GM23338 (cell line): ENCODE data around the gene PYGB. TPM values are rescaled to one million over a fixed set of nuclear protein-coding genes. Genes with fewer than 3 reads are reported as not detected.

Source experiments
- ATAC-seq: fragments of 200-7000 bp; cut with Tn5 transposase; 3 replicates; pipeline ENCODE4 v1.9.1; 2020
- DNase-seq: peaks from one replicate; pipeline ENCODE4 v3.0.0-alpha.2; 2015; ENCODE audit warnings: low spot score
- H2AFZ ChIP-seq: fragments of 200-600 bp; sonication (generic); 2 replicates; pipeline ENCODE4 v1.8.0; 2016; ENCODE audit warnings: antibody characterized with exemption, mild to moderate bottlenecking, moderate library complexity
- H3F3A ChIP-seq: fragments of 200-600 bp; sonication (generic); replicated peaks from 2 replicates; pipeline ENCODE4 v1.8.0; 2017; ENCODE audit warnings: antibody characterized with exemption, mixed run types, low read depth
- H3K27ac ChIP-seq: fragments of 200-600 bp; sonication (generic); 2 replicates; pipeline ENCODE4 v1.6.1; 2016; ENCODE audit warnings: low read depth
- H3K27me3 ChIP-seq: fragments of 200-600 bp; sonication (generic); 2 replicates; pipeline ENCODE4 v1.8.0; 2016; ENCODE audit warnings: mild to moderate bottlenecking, mixed run types, moderate library complexity; ENCODE audit not compliant: insufficient read depth
- H3K36me3 ChIP-seq: fragments of 200-600 bp; sonication (generic); 2 replicates; pipeline ENCODE4 v1.8.0; 2016; ENCODE audit warnings: mild to moderate bottlenecking; ENCODE audit not compliant: insufficient read depth
- H3K4me1 ChIP-seq: fragments of 200-600 bp; sonication (generic); 2 replicates; pipeline ENCODE4 v1.8.0; 2016; ENCODE audit warnings: mild to moderate bottlenecking, moderate library complexity; ENCODE audit not compliant: insufficient read depth
- H3K4me2 ChIP-seq: fragments of 200-600 bp; sonication (generic); 2 replicates; pipeline ENCODE4 v1.7.1; 2017; ENCODE audit warnings: mixed run types
- H3K4me3 ChIP-seq: fragments of 200-600 bp; sonication (generic); 2 replicates; pipeline ENCODE4 v1.6.1; 2016; ENCODE audit warnings: mixed run types
- H3K79me2 ChIP-seq: fragments of 200-600 bp; sonication (generic); replicated peaks from 2 replicates; pipeline ENCODE4 v1.8.0; 2017; ENCODE audit warnings: mild to moderate bottlenecking; ENCODE audit not compliant: insufficient read depth
- H3K9me2 ChIP-seq: fragments of 200-600 bp; sonication (generic); 2 replicates; pipeline ENCODE4 v1.8.0; 2017; ENCODE audit not compliant: insufficient read depth
- H4K20me1 ChIP-seq: fragments of 200-600 bp; sonication (generic); replicated peaks from 2 replicates; pipeline ENCODE4 v1.8.0; 2017; ENCODE audit warnings: mild to moderate bottlenecking; ENCODE audit not compliant: insufficient read depth
- H3K27ac Mint-ChIP-seq: 2 replicates; pipeline ENCODE4 v1.8.0; 2020; ENCODE audit warnings: inconsistent platforms, mild to moderate bottlenecking, moderate library complexity, mixed read lengths
- H3K27me3 Mint-ChIP-seq: 3 replicates; pipeline ENCODE4 v1.8.0; 2022; ENCODE audit warnings: low read depth, mild to moderate bottlenecking, moderate library complexity, mixed read lengths, inconsistent platforms; ENCODE audit not compliant: insufficient read depth, poor library complexity
- H3K36me3 Mint-ChIP-seq: 3 replicates; pipeline ENCODE4 v1.8.0; 2021; ENCODE audit warnings: low read depth, mild to moderate bottlenecking, inconsistent platforms, moderate library complexity, mixed read lengths
- H3K4me1 Mint-ChIP-seq: 3 replicates; pipeline ENCODE4 v1.8.0; 2020; ENCODE audit warnings: mild to moderate bottlenecking, inconsistent platforms, mixed read lengths
- H3K4me3 Mint-ChIP-seq: 3 replicates; pipeline ENCODE4 v1.8.0; 2021; ENCODE audit warnings: moderate library complexity, mild to moderate bottlenecking, inconsistent platforms, mixed read lengths
- H3K9me3 Mint-ChIP-seq: 3 replicates; pipeline ENCODE4 v1.8.0; 2020; ENCODE audit warnings: moderate library complexity, mild to moderate bottlenecking, inconsistent platforms, mixed read lengths
- CREB1 ChIP-seq: fragments of 250-450 bp; sonication (Bioruptor Pico); IDR thresholded peaks from 2 replicates; pipeline ENCODE4 v1.5.0; 2020; ENCODE audit warnings: low read depth, mild to moderate bottlenecking, moderate library complexity
- CTCF ChIP-seq, 2 experiments: fragments of 200-600 bp in 1 of 2; sonication (generic) in 1 of 2; conservative IDR thresholded peaks; 2 replicates each; pipeline versions ENCODE4 v1.5.1 to v1.6.1; 2016 to 2017; ENCODE audit warnings: antibody characterized with exemption in 2 of 2, low read depth in 2 of 2, mild to moderate bottlenecking in 2 of 2, moderate library complexity in 1 of 2
- ETS1 ChIP-seq: IDR thresholded peaks from 2 replicates; pipeline ENCODE4 v1.6.1; 2016; ENCODE audit warnings: antibody characterized with exemption
- EZH2 ChIP-seq: fragments of 200-600 bp; sonication (generic); IDR thresholded peaks from one replicate; pipeline ENCODE4 v1.8.0; 2017; ENCODE audit warnings: antibody characterized with exemption, mild to moderate bottlenecking, low read depth; ENCODE audit not compliant: unreplicated experiment
- EZH2phosphoT487 ChIP-seq: fragments of 200-600 bp; sonication (generic); IDR thresholded peaks from one replicate; pipeline ENCODE4 v1.8.1; 2018; ENCODE audit warnings: antibody characterized with exemption; ENCODE audit not compliant: unreplicated experiment
- JUNB ChIP-seq: IDR thresholded peaks from one replicate; pipeline ENCODE4 v1.6.1; 2016; ENCODE audit warnings: antibody characterized with exemption; ENCODE audit not compliant: unreplicated experiment
- NANOG ChIP-seq: IDR thresholded peaks from 2 replicates; pipeline ENCODE4 v1.6.1; 2016; ENCODE audit warnings: antibody characterized with exemption, borderline replicate concordance
- POLR2AphosphoS5 ChIP-seq: IDR thresholded peaks from 2 replicates; pipeline ENCODE4 v1.6.1; 2016; ENCODE audit warnings: antibody characterized with exemption, low read depth
- REST ChIP-seq: IDR thresholded peaks from one replicate; pipeline ENCODE4 v1.6.1; 2018; ENCODE audit warnings: antibody characterized with exemption; ENCODE audit not compliant: unreplicated experiment
- STAT1 ChIP-seq: IDR thresholded peaks from one replicate; pipeline ENCODE4 v1.6.1; 2016; ENCODE audit warnings: antibody characterized with exemption; ENCODE audit not compliant: unreplicated experiment
- ZNF114 ChIP-seq: fragments of 250-450 bp; sonication (Bioruptor Pico); IDR thresholded peaks from 2 replicates; pipeline ENCODE4 v1.5.0; 2020; ENCODE audit warnings: mild to moderate bottlenecking, moderate library complexity
- ZNF331 ChIP-seq: fragments of 250-450 bp; sonication (Bioruptor Pico); IDR thresholded peaks from 2 replicates; pipeline ENCODE4 v1.5.0; 2020; ENCODE audit warnings: low read depth, mild to moderate bottlenecking, moderate library complexity
- polyA plus RNA-seq: library from polyadenylated mRNA; unstranded; fragments of >200 nt; fragmentation: Nextera tagmentation; extraction: Ambion mirVana; gene quantifications from 2 replicates; pipeline ENCODE4 v1.2.1, GENCODE V29; 2016
- total RNA-seq: library from RNA; depleted of rRNA; stranded (reverse); fragments of >200 nt; shearing (Covaris generic); gene quantifications from 2 replicates; pipeline ENCODE4 v1.2.3, GENCODE V29; 2014
- TF ChIP-seq, protein P1 (sequence below): fragments of 250-450 bp; sonication (Bioruptor Pico); IDR thresholded peaks from 2 replicates; pipeline ENCODE4 v1.5.0; 2020; ENCODE audit warnings: mild to moderate bottlenecking, moderate library complexity

Gene PYGB
- total and polyA plus RNA-seq, 2 experiments from 2014 or later, result 15.6 to 64.0 TPM

- H3K36me3 Mint-ChIP-seq, result peaks cover 47% of the 10 kb centered on the region
- no peak overlapping the region for H3K4me3 ChIP-seq
- peaks cover 10% of the 10 kb centered on the region for H3K27me3 Mint-ChIP-seq
- TF ChIP-seq CREB1 (CRISPR knock-in tag) (no peak), NANOG (no peak), ETS1 (no peak), STAT1 (no peak), EZH2phosphoT487 (no peak), ZNF331 (CRISPR knock-in tag) (no peak), JUNB (no peak), REST (no peak), CTCF (conservative IDR thresholded peaks at IDR 0.05; ENCODE audit: low read depth in 2 of 2) (no peak), POLR2AphosphoS5 (no peak), ZNF114 (CRISPR knock-in tag) (no peak), EZH2 (no peak)
- TF ChIP-seq, protein P1, sequence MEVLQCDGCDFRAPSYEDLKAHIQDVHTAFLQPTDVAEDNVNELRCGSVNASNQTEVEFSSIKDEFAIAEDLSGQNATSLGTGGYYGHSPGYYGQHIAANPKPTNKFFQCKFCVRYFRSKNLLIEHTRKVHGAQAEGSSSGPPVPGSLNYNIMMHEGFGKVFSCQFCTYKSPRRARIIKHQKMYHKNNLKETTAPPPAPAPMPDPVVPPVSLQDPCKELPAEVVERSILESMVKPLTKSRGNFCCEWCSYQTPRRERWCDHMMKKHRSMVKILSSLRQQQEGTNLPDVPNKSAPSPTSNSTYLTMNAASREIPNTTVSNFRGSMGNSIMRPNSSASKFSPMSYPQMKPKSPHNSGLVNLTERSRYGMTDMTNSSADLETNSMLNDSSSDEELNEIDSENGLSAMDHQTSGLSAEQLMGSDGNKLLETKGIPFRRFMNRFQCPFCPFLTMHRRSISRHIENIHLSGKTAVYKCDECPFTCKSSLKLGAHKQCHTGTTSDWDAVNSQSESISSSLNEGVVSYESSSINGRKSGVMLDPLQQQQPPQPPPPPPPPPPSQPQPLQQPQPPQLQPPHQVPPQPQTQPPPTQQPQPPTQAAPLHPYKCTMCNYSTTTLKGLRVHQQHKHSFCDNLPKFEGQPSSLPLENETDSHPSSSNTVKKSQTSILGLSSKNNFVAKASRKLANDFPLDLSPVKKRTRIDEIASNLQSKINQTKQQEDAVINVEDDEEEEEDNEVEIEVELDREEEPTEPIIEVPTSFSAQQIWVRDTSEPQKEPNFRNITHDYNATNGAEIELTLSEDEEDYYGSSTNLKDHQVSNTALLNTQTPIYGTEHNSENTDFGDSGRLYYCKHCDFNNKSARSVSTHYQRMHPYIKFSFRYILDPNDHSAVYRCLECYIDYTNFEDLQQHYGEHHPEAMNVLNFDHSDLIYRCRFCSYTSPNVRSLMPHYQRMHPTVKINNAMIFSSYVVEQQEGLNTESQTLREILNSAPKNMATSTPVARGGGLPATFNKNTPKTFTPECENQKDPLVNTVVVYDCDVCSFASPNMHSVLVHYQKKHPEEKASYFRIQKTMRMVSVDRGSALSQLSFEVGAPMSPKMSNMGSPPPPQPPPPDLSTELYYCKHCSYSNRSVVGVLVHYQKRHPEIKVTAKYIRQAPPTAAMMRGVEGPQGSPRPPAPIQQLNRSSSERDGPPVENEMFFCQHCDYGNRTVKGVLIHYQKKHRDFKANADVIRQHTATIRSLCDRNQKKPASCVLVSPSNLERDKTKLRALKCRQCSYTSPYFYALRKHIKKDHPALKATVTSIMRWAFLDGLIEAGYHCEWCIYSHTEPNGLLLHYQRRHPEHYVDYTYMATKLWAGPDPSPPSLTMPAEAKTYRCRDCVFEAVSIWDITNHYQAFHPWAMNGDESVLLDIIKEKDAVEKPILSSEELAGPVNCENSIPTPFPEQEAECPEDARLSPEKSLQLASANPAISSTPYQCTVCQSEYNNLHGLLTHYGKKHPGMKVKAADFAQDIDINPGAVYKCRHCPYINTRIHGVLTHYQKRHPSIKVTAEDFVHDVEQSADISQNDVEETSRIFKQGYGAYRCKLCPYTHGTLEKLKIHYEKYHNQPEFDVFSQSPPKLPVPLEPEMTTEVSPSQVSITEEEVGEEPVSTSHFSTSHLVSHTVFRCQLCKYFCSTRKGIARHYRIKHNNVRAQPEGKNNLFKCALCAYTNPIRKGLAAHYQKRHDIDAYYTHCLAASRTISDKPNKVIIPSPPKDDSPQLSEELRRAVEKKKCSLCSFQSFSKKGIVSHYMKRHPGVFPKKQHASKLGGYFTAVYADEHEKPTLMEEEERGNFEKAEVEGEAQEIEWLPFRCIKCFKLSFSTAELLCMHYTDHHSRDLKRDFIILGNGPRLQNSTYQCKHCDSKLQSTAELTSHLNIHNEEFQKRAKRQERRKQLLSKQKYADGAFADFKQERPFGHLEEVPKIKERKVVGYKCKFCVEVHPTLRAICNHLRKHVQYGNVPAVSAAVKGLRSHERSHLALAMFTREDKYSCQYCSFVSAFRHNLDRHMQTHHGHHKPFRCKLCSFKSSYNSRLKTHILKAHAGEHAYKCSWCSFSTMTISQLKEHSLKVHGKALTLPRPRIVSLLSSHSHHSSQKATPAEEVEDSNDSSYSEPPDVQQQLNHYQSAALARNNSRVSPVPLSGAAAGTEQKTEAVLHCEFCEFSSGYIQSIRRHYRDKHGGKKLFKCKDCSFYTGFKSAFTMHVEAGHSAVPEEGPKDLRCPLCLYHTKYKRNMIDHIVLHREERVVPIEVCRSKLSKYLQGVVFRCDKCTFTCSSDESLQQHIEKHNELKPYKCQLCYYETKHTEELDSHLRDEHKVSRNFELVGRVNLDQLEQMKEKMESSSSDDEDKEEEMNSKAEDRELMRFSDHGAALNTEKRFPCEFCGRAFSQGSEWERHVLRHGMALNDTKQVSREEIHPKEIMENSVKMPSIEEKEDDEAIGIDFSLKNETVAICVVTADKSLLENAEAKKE, result no peak
- H3K36me3 ChIP-seq, result peaks cover 7% of the 10 kb centered on the region; the same call in 1 of the 2 replicates
- no peaks in the 10 kb centered on the region for H3K9me2 ChIP-seq
- H3F3A ChIP-seq, result no peaks in the 10 kb centered on the region
- H3K4me1 Mint-ChIP-seq, result peaks cover 7% of the 10 kb centered on the region
- H4K20me1 ChIP-seq, result peaks cover 11% of the 10 kb centered on the region; the same call in 1 of the 2 replicates
- peak overlapping the region; percentile 53 for H3K27ac Mint-ChIP-seq
- no peak overlapping the region for H3K4me2 ChIP-seq
- H2AFZ ChIP-seq, result no peak overlapping the region
- no peak overlapping the region for H3K4me3 Mint-ChIP-seq
- H3K4me1 ChIP-seq, result no peaks in the 10 kb centered on the region
- peaks cover 15% of the 10 kb centered on the region for H3K79me2 ChIP-seq
- no peak overlapping the region for H3K27ac ChIP-seq
- no peaks in the 10 kb centered on the region; the same call in 1 of the 3 replicates for H3K9me3 Mint-ChIP-seq
- no peaks in the 10 kb centered on the region for H3K27me3 ChIP-seq
- DNase-seq (no peak), ATAC-seq (no peak)
Measured at GRCh38 chr20:25317351-25318075, 69.6 kb downstream of the PYGB start.
